A549 treated with Mapracorat at 1 μM for 4 hours (cell line): ENCODE measurements around the gene GNG10. TPM values are rescaled to one million over a fixed set of nuclear protein-coding genes. Genes with fewer than 3 reads are reported as not detected.

ENCODE experiments used
- total RNA-seq: library from RNA; stranded (reverse); fragments of 200-300 nt; extraction: Qiagen RNA extraction; gene quantifications from 5 replicates; pipeline ENCODE4 v1.2.3, GENCODE V29; 2022

The GNG10 gene
- total RNA-seq, result 54.4 to 71.1 TPM (median 62.7 TPM) in 5 replicates

GRCh38 chr9:111661150-111661801 lies at the start of gene GNG10:
GNG10 (plus strand) TSS chr9:111661605; CDS start chr9:111661635, 30 bp downstream.

GRCh38 chr9:111631214-111631971 lies 30.0 kb upstream of the GNG10 start, which contains the start of gene DNAJC25:
DNAJC25 (plus strand) TSS chr9:111631334; CDS start chr9:111631408, 74 bp downstream.

Other genes starting within 250 kb of the GNG10 start
- gene ECPAS, start 177.2 kb upstream of the GNG10 start, total RNA-seq, result 37.5 to 46.6 TPM (median 40.4 TPM) in 5 replicates
- gene ZNF483, start 136.4 kb upstream of the GNG10 start, total RNA-seq, result 0.37 to 1.2 TPM (median 0.58 TPM) in 5 replicates
- gene PTGR1, start 62.0 kb upstream of the GNG10 start, total RNA-seq, result 306 to 351 TPM (median 337 TPM) in 5 replicates
- 10.2 to 12.1 TPM (median 10.5 TPM) in 5 replicates for gene DNAJC25, start 30.3 kb upstream of the GNG10 start, total RNA-seq
- gene SHOC1, start 133.3 kb downstream of the GNG10 start, total RNA-seq, result 0.02 TPM in 1 of 5 replicates, not detected in the others
- gene UGCG, start 235.2 kb downstream of the GNG10 start, total RNA-seq, result 22.7 to 25.5 TPM (median 23.9 TPM) in 5 replicates